HG03521 (cell line): ENCODE data around the gene RPN2.

Source experiments
- ATAC-seq: cut with Tn5 transposase; IDR thresholded peaks from one replicate; pipeline ENCODE4 v1.9.1; 2021; ENCODE audit warnings: mild to moderate bottlenecking, moderate library complexity; ENCODE audit not compliant: unreplicated experiment

The RPN2 gene

GRCh38 chr20:37261714-37262113, 82.6 kb downstream of the RPN2 start, which contains the start of gene GHRH:
Gene GHRH, minus strand, starts transcription at chr20:37261814. Its CDS starts 4,925 bp downstream, at chr20:37256889.
- no peak for ATAC-seq

- no peak for ATAC-seq
Measured at GRCh38 chr20:37262505-37262904, 83.4 kb downstream of the RPN2 start.

- ATAC-seq = no peak
Measured at GRCh38 chr20:37263686-37264085, 84.6 kb downstream of the RPN2 start.

- ATAC-seq = no peak
Measured at GRCh38 chr20:37265152-37265551, 86.0 kb downstream of the RPN2 start.

DNA sequence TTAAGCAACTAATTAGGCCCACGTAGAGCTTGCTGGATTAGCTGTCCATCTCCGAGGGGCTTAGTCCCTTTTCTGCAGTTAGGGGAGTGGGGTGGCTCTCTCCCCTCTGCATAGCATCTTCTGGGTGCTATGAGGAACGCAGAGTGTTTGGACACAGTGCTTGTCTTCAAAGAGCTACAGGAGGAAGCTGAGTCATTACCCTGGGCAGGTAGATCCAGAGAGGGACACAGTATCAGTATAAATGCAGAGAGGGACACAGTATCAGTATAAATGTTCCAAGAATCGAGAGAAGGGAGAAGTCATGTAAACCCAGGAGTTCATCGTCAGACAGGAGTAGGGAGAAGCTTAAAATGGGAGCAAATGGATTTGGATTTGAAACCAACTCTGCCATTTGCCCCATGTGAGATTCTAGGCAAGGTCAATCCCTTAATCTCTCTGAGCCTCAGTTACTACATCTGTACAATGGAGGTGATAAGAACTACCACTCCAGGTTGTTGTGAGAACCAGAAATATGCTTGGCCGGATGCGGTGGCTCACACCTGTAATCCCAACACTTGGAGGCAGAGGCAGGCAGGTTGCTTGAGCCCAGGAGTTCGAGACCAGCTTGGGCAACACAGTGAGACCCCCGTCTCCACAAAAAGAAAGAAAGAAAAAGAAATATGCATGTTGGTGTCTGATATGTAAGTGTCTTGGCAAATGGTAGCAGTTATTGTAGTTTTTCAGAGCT, 88.0 kb downstream of the RPN2 start:
- ATAC-seq = no peak

DNA sequence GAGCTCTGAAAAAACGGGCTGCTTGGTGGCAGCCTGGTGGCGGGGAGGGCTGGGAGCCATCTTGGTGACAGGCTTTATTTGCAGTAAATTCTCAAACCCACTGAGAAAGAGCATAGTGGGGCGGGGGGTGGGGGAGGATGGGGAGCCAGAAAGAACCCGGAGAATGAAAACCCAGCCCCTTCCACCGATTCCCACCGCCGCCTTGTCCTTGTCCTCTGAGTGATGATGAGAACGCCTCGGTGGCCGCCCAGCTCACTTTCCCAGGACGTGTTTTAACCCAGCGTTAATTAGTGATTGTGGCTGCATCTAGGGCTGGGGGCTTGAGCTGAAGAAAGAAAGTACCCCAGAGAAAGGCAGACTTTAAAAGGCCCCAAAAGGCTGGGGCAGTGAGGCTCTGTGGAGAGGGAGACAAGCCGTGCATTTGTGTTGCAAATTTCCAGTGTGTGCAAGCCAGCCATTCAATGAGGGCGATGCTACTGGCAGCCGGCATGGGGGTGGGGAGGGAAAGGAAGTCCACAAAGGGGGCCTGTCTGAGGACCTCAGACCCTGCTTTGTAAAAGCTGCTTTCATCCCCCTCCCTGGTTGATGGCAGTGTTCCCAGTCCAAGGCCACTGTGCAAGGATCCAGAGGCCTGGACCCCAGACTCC, 88.7 kb downstream of the RPN2 start:
- ATAC-seq = no peak

DNA sequence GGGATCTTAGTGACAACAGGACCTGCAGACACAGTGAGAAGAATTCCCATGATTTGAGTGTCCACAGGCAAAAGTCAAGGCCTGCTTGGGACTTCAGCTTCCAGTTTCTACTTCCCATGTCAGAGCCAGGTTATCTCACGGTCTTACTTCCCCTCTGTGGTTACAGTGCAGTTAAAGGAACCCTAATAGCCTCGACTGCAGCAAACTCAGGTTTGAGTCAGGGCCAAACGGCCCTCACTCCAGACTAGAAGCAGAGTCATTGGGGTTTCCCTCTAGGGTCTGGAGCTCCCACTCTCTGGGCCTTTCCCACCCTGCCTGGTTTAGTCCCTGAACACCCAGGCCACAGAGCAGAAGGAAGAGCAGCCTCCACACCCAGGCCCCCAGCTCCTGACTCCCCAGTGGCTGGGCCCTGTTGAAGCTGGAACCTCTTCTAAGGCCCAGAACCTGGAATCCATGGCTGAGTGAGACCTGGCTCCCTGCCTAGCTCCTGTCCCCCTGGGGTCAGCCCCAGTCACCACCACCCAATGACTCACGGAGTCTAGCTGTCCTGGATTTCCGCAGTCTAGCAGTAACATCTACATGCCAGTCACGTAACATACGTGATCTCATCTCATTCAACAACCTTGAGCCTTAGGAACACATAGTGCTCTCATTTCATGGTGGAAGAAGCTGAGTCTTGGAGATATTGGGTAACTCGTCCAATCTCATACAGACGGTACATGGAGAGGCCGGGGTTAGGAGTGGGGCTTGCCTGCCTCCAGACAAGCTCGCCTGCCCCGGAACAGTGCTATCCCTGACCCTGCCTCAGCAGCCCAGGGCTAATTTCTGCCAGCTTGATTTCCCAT, 91.7 kb downstream of the RPN2 start:
- ATAC-seq = no peak

GRCh38 chr20:37271421-37271768, 92.3 kb downstream of the RPN2 start:
- ATAC-seq = no peak

DNA sequence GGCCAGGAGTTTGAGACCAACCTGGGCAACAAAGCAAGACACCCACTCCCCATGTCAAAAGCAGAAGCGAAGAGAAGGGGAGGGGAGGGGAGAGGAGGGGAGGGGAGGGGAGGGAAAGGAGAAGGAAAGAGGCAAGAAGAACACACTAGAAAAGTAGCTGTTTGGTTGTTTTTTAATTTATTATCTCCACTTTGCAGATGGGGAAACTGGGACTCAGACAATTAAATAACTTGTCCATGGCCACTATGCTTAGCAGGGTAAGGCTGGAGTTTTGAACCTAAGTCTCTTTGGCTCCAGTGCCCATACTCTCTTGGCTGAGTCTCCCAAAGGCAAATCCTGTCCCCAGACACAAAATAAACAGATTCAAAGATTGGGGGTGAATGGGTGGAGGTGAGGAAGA, 94.9 kb downstream of the RPN2 start:
- ATAC-seq = no peak

GRCh38 chr20:37274851-37275524, 95.9 kb downstream of the RPN2 start:
- no peak for ATAC-seq

GRCh38 chr20:37276494-37277252, 97.5 kb downstream of the RPN2 start:
- ATAC-seq = peak; percentile 38

GRCh38 chr20:37277253-37277593, 98.1 kb downstream of the RPN2 start:
- ATAC-seq = no peak

GRCh38 chr20:37278966-37279590, 99.9 kb downstream of the RPN2 start:
- ATAC-seq = no peak

GRCh38 chr20:37279820-37280219, 100.7 kb downstream of the RPN2 start:
- ATAC-seq = no peak

GRCh38 chr20:37280403-37280802, 101.3 kb downstream of the RPN2 start:
- no peak for ATAC-seq

GRCh38 chr20:37282556-37282955, 103.4 kb downstream of the RPN2 start:
- ATAC-seq = no peak

DNA sequence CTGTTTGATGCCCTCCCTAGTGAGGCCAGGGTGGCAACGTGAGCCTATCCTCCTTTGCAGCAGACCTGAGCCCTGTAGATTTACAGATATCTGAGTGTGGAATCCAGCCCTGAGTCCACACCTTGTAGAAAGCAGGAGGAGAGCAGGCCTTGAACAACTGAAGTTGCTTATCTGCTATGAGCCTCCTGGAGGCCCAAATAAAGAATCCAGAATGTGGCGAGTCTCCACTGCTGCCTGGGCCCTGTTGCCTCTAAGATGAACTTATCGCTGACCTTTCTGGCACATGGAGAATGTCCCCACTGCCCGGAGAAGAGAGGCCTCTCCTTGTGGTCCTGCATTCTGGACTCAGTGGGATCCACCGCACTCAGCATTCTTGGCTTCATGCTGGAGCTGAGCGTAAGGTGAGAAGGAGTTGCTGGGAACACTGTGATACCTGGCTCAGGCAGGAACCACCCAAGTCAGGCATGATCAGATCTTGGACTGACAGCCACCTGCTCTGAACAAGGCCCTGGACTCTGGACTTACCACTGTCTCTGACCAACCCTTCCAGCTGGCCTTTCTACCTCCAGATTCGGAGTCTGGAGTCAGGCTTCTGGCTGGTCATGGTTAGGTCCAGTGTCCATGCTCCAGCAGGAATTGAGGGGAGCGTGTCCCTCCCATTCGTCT, 104.5 kb downstream of the RPN2 start:
- ATAC-seq = no peak

DNA sequence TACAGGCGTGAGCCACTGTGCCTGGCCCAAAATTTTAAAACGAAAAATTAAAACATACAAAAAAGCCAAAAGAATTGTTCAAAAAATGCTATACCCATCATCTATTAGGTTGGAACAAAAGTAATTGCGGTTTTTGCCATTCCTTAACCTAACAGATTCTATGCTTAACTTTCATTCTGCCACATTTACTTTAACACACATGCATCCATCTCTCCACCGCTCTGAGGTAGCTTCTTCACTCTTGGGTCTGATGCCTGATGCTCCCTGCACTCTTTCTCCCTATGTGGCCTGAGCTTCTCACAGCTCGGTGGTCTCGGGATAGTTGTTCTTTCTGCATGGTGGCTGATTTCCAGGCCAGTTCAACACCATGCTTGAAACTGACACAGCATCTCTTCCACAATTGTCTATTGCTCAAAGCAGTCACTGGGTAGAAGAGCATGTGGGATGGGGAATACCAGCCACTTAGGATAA, 105.6 kb downstream of the RPN2 start:
- no peak for ATAC-seq

DNA sequence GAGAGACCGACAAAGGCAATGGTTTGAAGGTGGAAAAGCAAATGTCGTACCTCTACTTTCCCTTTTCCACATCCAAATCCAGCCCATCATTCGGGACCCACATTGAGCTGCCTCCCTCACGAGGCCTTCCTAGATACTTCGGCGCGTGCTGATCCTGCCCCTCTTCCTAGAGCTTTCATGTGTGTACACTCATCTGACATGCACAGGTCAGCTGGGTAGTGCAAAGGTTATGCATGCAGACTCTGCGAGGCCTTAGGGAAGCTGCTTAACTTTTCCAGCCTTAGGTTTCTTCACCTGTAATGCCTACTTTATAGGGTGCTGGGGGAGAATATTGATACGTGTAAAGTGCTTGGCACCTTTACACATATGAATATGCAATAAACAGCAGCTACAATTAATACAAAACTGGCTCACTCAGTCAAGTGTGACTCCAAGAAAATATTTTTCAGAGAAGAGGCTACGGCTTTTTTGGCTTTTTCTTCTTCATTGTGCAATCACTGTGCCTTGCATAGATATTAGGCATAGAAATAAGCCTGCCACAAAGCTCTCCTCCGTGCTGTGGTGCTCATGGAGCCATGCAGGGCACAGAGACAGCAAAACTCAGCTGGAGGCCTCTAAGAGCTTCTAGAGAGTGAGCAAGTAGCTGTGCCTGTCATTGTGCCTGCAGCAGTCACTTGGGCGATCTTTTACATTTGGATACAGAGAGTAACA, 106.7 kb downstream of the RPN2 start:
- no peak for ATAC-seq
